ENCODE measurements around the gene SHISA8. TPM values are rescaled to one million over a fixed set of nuclear protein-coding genes. Genes with fewer than 3 reads are reported as not detected.

Gene SHISA8
- total and polyA plus RNA-seq, 10 of the 15 experiments (the other 5 are each of a cell fraction or from before 2014, with no cell fraction given): 0.06 to 10.1 (median 0.25) TPM

- TF ChIP-seq YY1 (IDR thresholded peaks at IDR 0.05; ENCODE audit: low read depth, low read length): peak; percentile 86
- TF ChIP-seq NR2F1 (conservative IDR thresholded peaks at IDR 0.05): 0 out of 2 replicates have a peak, but pooled peaks have one; percentile 17
- 0 out of 2 replicates have a peak, but pooled peaks have one; percentile 9 for TF ChIP-seq JUND (IDR thresholded peaks at IDR 0.05; ENCODE audit: low read depth, low read length)
- TF ChIP-seq SIN3A (IDR thresholded peaks at IDR 0.05; ENCODE audit: low read depth, low read length): peak; percentile 99
- TF ChIP-seq USF2 (IDR thresholded peaks at IDR 0.05; ENCODE audit: borderline replicate concordance, low read depth, low read length): peak; percentile 88
- no peak for TF ChIP-seq ZBTB40 (IDR thresholded peaks at IDR 0.05; ENCODE audit: borderline replicate concordance)
- TF ChIP-seq RAD21 (IDR thresholded peaks at IDR 0.05; ENCODE audit: insufficient read depth, low read depth, low read length): no peak
- TF ChIP-seq RELA (IDR thresholded peaks at IDR 0.05; ENCODE audit: borderline replicate concordance, partially characterized antibody): peak; percentile 72
- TF ChIP-seq NR2C1 (IDR thresholded peaks at IDR 0.05): no peak
- no peak for TF ChIP-seq SIX5 (IDR thresholded peaks at IDR 0.05; ENCODE audit: low read depth, low read length, severe bottlenecking)
- TF ChIP-seq ZBTB11 (CRISPR knock-in tag; IDR thresholded peaks at IDR 0.05): no peak
- TF ChIP-seq YBX1 (IDR thresholded peaks at IDR 0.05): no peak
- no peak for TF ChIP-seq SMAD1 (IDR thresholded peaks at IDR 0.05; ENCODE audit: low read depth, partially characterized antibody)
- TF ChIP-seq NBN (IDR thresholded peaks at IDR 0.05): peak; percentile 79; the same call in 1 of the 2 replicates
- no peak for TF ChIP-seq IRF4 (IDR thresholded peaks at IDR 0.05; ENCODE audit: low read depth, low read length)
- TF ChIP-seq MEF2B (IDR thresholded peaks at IDR 0.05; ENCODE audit: partially characterized antibody, poor library complexity, severe bottlenecking): no peak
- no peak for TF ChIP-seq ZBTB33 (IDR thresholded peaks at IDR 0.05)
- TF ChIP-seq POLR2AphosphoS5 (IDR thresholded peaks at IDR 0.05; ENCODE audit: low read length): peak; percentile 55; the same call in 1 of the 2 replicates
- peak; percentile 31; the same call in 1 of the 2 replicates for TF ChIP-seq RUNX3 (IDR thresholded peaks at IDR 0.05; ENCODE audit: low read length)
- TF ChIP-seq RBBP5 (conservative IDR thresholded peaks at IDR 0.05): no peak
- 0 out of 2 replicates have a peak, but pooled peaks have one; percentile 76 for TF ChIP-seq IKZF1 (conservative IDR thresholded peaks at IDR 0.05)
Observed at GRCh38 chr22:41946629-41947423, 32.0 kb upstream of the SHISA8 start, which contains the start of gene CENPM (continued).
